ENCODE results near the gene GRPR.

Gene GRPR

DNA sequence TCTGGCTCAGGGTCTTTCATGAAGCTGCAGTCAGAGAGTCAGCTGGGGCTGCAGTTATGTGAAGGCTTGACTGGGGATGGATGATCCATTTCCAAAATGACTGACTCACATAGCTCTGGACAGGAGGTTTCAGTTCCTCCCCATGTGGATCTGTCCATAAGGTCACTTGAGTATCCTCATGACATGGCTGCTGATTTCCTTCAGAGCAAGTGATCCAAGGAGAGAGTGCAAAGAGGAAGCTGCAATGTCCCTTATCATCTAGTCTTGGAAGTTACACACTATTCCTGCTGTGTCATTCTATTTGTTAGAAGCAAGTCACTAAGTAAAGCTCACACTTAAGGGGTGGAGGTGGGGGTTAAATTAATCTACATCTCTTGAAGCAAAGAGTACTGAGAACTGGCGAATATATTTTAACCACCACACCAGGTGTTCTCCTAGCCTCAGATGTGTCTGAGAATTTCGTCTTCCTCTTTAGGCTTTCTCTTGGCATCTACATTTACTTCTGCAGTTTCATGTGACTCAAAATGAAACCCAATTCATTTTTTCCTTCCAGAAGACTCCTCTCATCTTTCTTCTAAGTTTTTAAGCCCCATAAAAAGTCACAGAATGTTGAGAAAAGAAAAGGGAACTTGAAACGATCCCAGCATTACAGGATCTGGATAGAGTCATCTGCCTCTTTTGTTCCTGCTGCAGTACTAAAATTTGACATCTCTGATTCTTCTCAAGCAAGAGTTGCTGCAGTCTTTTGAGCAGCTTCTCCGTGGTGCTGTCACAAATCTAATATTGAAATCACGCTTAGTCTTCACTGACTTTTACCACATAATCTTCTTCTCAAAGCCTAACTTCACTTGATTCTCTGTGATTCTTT lies 3.8 kb upstream of the GRPR start:
- peaks cover 10% of the 10 kb centered on the region; the same call in 1 of the 2 replicates for H3K9me3 ChIP-seq (ENCODE audit: control insufficient read depth, insufficient read depth, low read length)
- H3K9ac ChIP-seq (ENCODE audit: low read depth, low read length), result no peak overlapping the region
- peaks cover 7% of the 10 kb centered on the region; the same call in 1 of the 2 replicates for H3K4me1 ChIP-seq (ENCODE audit: insufficient read depth, low read length)
- no peaks in the 10 kb centered on the region for H3K36me3 ChIP-seq (ENCODE audit: insufficient read depth, low read length)

DNA sequence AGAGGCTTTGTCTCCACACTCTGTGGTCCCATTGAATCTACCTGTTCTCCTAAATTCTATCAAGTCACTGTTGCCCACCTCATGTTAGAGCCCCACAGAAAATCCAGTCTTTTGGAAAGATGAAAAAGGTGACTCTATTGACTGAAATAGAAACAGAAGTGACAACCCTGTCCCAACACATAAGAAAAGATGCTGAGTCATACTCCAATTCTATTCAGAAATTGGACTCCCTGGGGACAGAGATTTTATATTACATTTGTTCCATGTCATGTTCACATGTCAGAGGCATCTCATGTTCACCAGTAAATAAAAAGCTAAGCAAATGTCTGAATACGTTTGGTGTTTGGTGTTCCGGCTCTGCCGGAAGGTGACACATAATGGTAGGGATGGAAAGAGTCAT lies 2.9 kb upstream of the GRPR start:
- peaks cover 7% of the 10 kb centered on the region; the same call in 1 of the 2 replicates for H3K4me1 ChIP-seq (ENCODE audit: insufficient read depth, low read length)
- H3K9me3 ChIP-seq (ENCODE audit: control insufficient read depth, insufficient read depth, low read length), result peaks cover 6% of the 10 kb centered on the region; the same call in 1 of the 2 replicates
- H3K36me3 ChIP-seq (ENCODE audit: insufficient read depth, low read length), result no peaks in the 10 kb centered on the region
- H3K9ac ChIP-seq (ENCODE audit: low read depth, low read length), result no peak overlapping the region

DNA sequence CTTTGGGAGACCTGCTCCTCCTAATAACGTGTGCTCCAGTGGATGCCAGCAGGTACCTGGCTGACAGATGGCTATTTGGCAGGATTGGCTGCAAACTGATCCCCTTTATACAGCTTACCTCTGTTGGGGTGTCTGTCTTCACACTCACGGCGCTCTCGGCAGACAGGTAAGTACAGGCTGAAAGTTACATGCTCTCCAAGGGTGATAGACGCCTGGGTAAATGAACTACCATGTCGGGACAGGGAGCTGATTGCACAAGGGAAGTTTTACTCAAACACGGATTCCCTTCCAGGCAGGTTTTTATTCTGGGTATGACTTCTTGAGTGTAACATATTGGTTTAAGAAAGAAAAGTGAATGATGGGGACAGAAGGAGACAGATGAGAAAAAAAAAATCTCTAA lies 836 bp downstream of the GRPR start:
- Histone ChIP-seq H3K36me3 (ENCODE audit: insufficient read depth, low read length) (no peaks in the 10 kb centered on the region), H3K9me3 (ENCODE audit: control insufficient read depth, insufficient read depth, low read length) (no peaks in the 10 kb centered on the region; the same call in 1 of the 2 replicates), H3K9ac (ENCODE audit: low read depth, low read length) (peak overlapping the region; percentile 67), H3K4me1 (ENCODE audit: insufficient read depth, low read length) (peaks cover 7% of the 10 kb centered on the region; the same call in 1 of the 2 replicates)

DNA sequence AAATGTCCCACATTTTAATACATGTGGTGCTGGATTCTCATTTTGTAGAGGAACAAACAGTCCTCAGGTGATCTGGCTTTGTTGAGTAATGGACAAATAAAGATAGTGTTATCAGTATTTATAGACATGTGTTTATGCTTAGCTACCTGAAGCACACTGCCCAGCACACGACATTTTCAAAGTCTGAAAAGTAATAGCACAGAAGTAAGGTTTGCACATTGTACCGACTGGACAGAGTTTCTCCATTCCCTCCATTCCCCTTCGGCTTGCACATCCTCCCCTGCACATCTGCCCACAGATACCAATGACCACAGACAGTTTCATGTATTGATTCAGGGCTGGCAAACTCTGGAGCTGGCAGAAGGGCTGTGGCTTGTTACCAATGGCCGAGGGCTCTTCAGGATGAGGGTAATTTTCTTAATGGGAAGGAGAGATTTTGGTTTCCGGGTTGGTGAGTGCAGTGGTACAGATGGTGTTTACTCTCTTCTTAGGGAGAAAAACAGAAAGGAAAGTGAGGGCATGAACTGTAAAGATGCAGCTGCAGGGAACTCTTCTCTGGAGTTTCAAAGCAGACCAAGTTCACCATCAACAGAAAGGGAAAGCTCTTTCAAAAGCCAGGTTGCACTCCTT lies 2.3 kb downstream of the GRPR start:
- Histone ChIP-seq H3K36me3 (ENCODE audit: insufficient read depth, low read length) (peaks cover 4% of the 10 kb centered on the region), H3K9me3 (ENCODE audit: control insufficient read depth, insufficient read depth, low read length) (no peaks in the 10 kb centered on the region), H3K4me1 (ENCODE audit: insufficient read depth, low read length) (peaks cover 7% of the 10 kb centered on the region; the same call in 1 of the 2 replicates), H3K9ac (ENCODE audit: low read depth, low read length) (peak overlapping the region; percentile 67)

DNA sequence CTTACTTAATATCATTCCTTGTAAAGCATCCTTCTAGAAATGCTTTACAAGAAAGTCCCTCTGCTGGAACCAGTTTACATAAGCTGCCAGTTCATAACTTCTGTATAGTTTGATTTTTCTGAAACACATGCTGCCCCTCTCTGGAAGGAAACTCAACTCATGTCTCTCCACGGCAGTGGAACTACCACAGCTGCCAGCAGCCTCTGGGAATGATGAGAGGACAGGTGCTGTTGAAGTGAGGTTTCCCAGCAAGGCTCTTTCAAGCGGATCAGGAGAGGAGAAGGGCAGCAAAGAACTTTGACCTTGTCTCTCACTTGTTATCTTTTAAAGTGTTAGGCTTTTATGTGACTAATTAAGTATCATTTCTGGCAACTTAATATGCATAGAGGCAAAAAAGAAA lies 7.3 kb downstream of the GRPR start:
- Histone ChIP-seq H3K36me3 (ENCODE audit: insufficient read depth, low read length) (peaks cover 4% of the 10 kb centered on the region), H3K4me1 (ENCODE audit: insufficient read depth, low read length) (peaks cover 7% of the 10 kb centered on the region; the same call in 1 of the 2 replicates), H3K9ac (ENCODE audit: low read depth, low read length) (no peak overlapping the region), H3K9me3 (ENCODE audit: control insufficient read depth, insufficient read depth, low read length) (no peaks in the 10 kb centered on the region)

DNA sequence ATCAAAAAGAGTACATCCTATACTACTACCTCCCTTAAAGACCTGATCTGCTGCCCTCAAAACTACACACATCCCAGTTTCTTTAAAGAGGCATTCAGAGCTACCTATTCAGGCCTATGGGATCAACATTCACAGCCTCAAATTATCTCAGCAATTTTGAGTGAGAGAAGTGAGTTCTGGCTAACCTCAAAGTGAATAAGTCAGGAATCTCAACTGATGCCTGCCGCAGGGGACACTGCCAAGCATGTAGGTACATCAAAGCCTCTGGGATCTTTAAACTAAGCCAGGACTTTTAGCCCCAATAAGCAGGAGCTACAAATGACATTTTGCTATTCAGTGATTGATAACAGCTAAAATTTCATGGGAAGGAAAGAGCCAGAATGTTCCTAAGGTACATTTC lies 11.6 kb downstream of the GRPR start:
- H3K4me1 ChIP-seq (ENCODE audit: insufficient read depth, low read length), result peaks cover 7% of the 10 kb centered on the region; the same call in 1 of the 2 replicates
- H3K9ac ChIP-seq (ENCODE audit: low read depth, low read length), result no peak overlapping the region
- H3K9me3 ChIP-seq (ENCODE audit: control insufficient read depth, insufficient read depth, low read length), result no peaks in the 10 kb centered on the region
- no peaks in the 10 kb centered on the region for H3K36me3 ChIP-seq (ENCODE audit: insufficient read depth, low read length)

DNA sequence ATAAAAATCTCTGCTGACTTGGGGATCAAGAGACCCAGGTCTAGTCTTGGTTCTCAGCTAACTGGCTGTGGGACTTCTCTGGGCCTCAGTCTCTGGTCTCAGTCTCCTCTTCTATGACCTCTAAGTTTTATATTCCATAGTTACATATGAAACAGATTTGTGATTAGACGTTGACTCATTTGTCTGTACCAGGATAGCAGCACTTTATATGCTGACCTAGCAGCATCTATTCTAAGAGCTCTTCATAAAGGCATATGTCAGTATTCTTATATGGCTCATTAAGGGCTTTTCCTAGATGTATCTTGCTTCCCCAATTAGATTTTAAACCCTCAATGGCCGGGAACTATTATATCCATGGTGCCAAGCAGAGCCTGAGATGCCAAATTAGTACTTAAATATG lies 12.7 kb downstream of the GRPR start:
- H3K36me3 ChIP-seq (ENCODE audit: insufficient read depth, low read length), result no peaks in the 10 kb centered on the region
- H3K4me1 ChIP-seq (ENCODE audit: insufficient read depth, low read length), result peaks cover 7% of the 10 kb centered on the region; the same call in 1 of the 2 replicates
- H3K9ac ChIP-seq (ENCODE audit: low read depth, low read length), result no peak overlapping the region
- no peaks in the 10 kb centered on the region for H3K9me3 ChIP-seq (ENCODE audit: control insufficient read depth, insufficient read depth, low read length)

DNA sequence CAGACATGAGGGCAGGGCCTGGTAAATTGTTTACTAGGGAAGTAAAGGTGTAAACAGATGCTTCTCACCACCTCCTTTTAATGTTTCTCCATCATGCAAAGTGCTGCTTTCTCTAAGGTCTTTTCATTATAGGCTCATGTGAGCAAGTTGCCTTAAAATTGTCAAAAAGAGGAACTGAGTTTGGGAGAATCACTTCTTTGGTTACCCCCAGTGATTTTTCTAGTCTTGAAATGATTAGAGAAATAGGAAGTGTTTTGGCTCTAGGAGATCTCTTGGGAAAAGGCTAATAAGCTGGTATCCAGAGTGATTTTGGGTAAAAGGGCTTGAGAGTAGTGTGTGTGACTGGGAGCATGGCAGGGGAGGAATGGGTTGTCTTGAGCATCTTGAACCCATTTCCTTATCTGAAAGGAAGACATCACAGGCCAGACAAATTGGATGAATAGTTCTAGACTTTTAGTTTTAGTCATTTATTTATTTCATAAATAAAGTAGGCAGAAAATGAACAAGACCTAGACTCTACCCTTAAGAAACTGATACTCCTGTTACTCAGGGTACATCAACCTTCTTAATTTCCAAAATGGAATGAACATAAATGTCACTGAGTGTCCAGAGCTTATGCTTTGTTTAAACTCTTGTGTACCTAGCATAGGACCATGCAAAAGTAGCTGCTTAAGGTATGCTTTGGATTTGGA lies 14.2 kb downstream of the GRPR start:
- Histone ChIP-seq H3K36me3 (ENCODE audit: insufficient read depth, low read length) (no peaks in the 10 kb centered on the region), H3K4me1 (ENCODE audit: insufficient read depth, low read length) (peaks cover 7% of the 10 kb centered on the region; the same call in 1 of the 2 replicates), H3K9ac (ENCODE audit: low read depth, low read length) (no peak overlapping the region), H3K9me3 (ENCODE audit: control insufficient read depth, insufficient read depth, low read length) (no peaks in the 10 kb centered on the region)

DNA sequence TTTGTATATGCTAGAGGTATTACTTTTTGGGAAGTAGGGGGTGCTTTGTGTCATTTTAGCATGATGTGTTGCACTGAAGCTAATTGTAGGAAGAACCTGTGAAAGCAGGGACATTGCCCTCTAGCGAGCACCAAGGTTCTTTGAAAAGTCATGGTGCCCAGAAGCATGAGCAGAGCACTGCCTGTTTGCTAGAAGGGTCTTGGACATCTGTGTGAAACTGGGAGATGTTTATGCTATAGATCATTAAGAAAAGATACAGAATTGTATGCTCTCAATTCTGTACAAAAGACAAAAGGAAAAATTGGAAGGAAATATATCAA lies 14.7 kb downstream of the GRPR start:
- Histone ChIP-seq H3K36me3 (ENCODE audit: insufficient read depth, low read length) (peaks cover 2% of the 10 kb centered on the region; the same call in 1 of the 2 replicates), H3K9me3 (ENCODE audit: control insufficient read depth, insufficient read depth, low read length) (no peaks in the 10 kb centered on the region)

DNA sequence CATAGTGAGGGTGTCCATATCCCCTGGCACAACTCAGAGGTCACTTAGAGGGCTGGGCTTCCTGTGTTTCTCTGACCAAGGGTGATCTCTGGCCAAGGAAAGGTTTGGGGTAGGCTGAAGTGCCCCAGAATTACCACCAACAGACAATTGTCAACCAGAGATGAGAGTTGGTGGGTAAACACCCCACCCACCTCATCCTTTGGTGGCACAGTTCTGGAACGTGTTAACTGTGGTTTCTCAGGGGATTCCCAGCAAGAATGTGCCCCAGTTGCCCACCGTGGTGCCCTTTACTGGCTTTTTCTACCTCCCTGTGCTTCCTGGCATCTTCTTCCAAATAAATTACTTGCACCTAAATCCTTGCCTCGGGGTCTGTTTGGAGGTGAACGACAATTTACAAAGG lies 17.1 kb downstream of the GRPR start:
- no peak overlapping the region for H3K9ac ChIP-seq (ENCODE audit: low read depth, low read length)
- H3K9me3 ChIP-seq (ENCODE audit: control insufficient read depth, insufficient read depth, low read length), result no peaks in the 10 kb centered on the region
- H3K4me1 ChIP-seq (ENCODE audit: insufficient read depth, low read length), result no peaks in the 10 kb centered on the region
- H3K36me3 ChIP-seq (ENCODE audit: insufficient read depth, low read length), result peaks cover 9% of the 10 kb centered on the region

More for the DNA sequence above, 14.7 kb downstream of the GRPR start:
- peaks cover 7% of the 10 kb centered on the region; the same call in 1 of the 2 replicates for H3K4me1 ChIP-seq (ENCODE audit: insufficient read depth, low read length)
- H3K9ac ChIP-seq (ENCODE audit: low read depth, low read length), result no peak overlapping the region

DNA sequence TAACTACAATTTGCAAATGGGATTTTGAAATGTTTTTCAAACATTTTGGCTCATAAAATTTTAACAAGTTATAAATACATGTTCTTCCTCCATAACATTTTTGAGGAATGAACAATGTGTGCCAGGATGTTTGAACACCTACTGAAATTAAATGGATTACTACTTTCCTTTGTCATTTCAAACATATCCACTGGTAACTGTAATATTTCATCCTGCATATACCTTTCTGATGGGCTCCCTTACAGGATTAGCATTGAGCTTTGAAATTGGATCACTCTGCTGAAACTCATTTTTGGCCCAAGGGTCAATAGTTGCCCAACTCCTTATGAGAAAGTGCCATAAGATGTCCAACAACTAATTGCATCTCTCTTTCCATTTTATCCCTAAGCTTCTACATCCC lies 17.6 kb downstream of the GRPR start:
- no peak overlapping the region for H3K9ac ChIP-seq (ENCODE audit: low read depth, low read length)
- H3K4me1 ChIP-seq (ENCODE audit: insufficient read depth, low read length), result no peaks in the 10 kb centered on the region
- H3K36me3 ChIP-seq (ENCODE audit: insufficient read depth, low read length), result peaks cover 9% of the 10 kb centered on the region
- no peaks in the 10 kb centered on the region for H3K9me3 ChIP-seq (ENCODE audit: control insufficient read depth, insufficient read depth, low read length)

DNA sequence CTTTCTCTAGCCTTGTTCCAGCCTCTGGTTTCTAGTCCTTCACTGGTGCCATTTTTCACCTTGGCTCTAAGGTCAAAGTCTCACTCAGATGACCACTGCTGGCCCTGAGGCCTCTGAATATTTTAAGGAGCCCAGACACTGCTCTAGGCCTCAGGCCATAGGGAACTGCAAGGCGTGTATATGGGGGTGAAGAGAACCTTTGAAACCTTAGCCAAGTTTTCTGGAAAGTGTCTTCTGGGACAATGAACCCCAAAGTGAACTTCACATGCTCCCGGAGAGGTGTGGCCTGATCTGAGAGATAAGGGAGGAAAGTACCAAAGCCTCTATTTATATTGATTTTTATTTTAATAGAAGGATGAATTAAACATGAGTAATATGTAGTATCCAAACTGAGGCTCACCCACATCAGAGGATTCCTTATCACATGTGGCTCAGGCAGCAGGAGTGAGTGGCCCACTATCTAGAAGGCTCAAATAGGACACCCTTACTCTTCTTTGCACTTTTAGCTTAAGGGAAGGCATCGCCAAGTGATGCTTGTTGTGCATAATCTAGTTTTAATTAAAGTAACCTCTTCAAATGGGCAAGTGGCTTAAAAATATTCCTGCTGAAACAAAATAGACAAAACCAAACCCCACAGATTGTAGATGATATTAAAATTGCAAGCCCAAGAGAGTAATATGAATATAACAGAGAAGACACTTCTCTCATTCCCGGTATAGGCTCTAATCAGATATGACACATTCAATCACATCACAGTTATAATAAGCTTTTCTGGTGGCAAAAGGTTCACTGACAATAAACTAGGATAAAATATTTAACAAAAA lies 18.3 kb downstream of the GRPR start:
- no peaks in the 10 kb centered on the region for H3K9me3 ChIP-seq (ENCODE audit: control insufficient read depth, insufficient read depth, low read length)
- H3K9ac ChIP-seq (ENCODE audit: low read depth, low read length), result no peak overlapping the region
- H3K4me1 ChIP-seq (ENCODE audit: insufficient read depth, low read length), result no peaks in the 10 kb centered on the region
- H3K36me3 ChIP-seq (ENCODE audit: insufficient read depth, low read length), result peaks cover 11% of the 10 kb centered on the region

DNA sequence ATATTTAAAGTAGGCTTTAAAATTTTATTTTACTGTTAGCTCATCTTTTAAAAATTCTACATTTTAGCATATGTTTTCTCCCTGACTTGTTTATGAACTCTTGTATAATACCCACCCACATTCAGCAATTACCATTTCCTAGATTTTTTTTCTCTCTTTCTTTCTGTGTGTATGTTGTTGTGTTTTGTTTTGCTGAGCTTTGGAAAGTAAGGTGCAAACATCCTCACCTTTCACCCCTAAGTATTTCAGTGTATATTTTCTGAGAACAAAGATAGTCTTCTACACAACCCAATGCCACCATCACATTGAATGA lies 18.8 kb downstream of the GRPR start:
- Histone ChIP-seq H3K4me1 (ENCODE audit: insufficient read depth, low read length) (no peaks in the 10 kb centered on the region), H3K9me3 (ENCODE audit: control insufficient read depth, insufficient read depth, low read length) (no peaks in the 10 kb centered on the region), H3K9ac (ENCODE audit: low read depth, low read length) (no peak overlapping the region), H3K36me3 (ENCODE audit: insufficient read depth, low read length) (peaks cover 11% of the 10 kb centered on the region)

DNA sequence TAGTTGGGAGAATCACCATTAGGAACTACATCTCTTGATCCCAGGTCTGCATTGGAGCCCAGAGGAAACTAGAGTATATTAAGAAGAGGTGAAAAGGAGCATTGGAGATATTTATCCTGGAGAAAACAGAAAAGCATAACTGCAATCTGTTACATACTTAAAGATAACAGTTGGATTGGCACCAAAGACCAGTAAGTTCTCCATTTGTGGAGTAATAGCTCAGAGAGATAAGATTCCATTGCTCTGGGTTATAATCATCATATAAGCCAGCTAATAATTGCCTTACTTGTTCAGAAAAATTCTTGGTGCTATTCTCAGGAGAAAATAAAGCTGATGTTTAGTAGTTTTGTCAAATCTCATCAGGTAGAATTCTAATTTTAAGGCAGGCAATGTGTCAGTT lies 20.6 kb downstream of the GRPR start:
- H3K36me3 ChIP-seq (ENCODE audit: insufficient read depth, low read length), result peaks cover 19% of the 10 kb centered on the region
- no peak overlapping the region for H3K9ac ChIP-seq (ENCODE audit: low read depth, low read length)
- H3K4me1 ChIP-seq (ENCODE audit: insufficient read depth, low read length), result 0 out of 2 replicates have a peak, but pooled peaks cover 3% of the 10 kb centered on the region
- H3K9me3 ChIP-seq (ENCODE audit: control insufficient read depth, insufficient read depth, low read length), result no peaks in the 10 kb centered on the region

Data from ES-I3 (cell line).